Neural progenitor cell (in vitro differentiated cells): ENCODE results near the gene TMCO4. TPM values are rescaled to one million over a fixed set of nuclear protein-coding genes. Genes with fewer than 3 reads are reported as not detected.

ENCODE experiments used
- DNase-seq: peaks from one replicate; pipeline ENCODE4 v3.0.0-alpha.2; 2016; ENCODE audit warnings: low spot score
- H2AFZ ChIP-seq: fragments of 200-600 bp; sonication (generic); replicated peaks from 2 replicates; pipeline ENCODE4 v1.6.1; 2016; ENCODE audit warnings: antibody characterized with exemption
- H3F3A ChIP-seq: fragments of 200-600 bp; sonication (generic); 2 replicates; pipeline ENCODE4 v1.6.1; 2016; ENCODE audit warnings: antibody characterized with exemption, low read depth
- H3K27ac ChIP-seq: fragments of 200-600 bp; sonication (generic); 2 replicates; pipeline ENCODE4 v1.5.1; 2016; ENCODE audit warnings: mild to moderate bottlenecking
- H3K27me3 ChIP-seq: fragments of 200-600 bp; sonication (generic); 2 replicates; pipeline ENCODE4 v1.6.1; 2016; ENCODE audit warnings: mild to moderate bottlenecking, moderate library complexity
- H3K36me3 ChIP-seq: fragments of 200-600 bp; sonication (generic); 2 replicates; pipeline ENCODE4 v1.5.1; 2016
- H3K4me1 ChIP-seq: fragments of 200-600 bp; sonication (generic); 2 replicates; pipeline ENCODE4 v1.6.1; 2016; ENCODE audit warnings: mixed run types
- H3K4me2 ChIP-seq: fragments of 200-600 bp; sonication (generic); 2 replicates; pipeline ENCODE4 v1.6.1; 2016
- H3K4me3 ChIP-seq: fragments of 200-600 bp; sonication (generic); 2 replicates; pipeline ENCODE4 v1.5.1; 2016
- H3K79me2 ChIP-seq: fragments of 200-600 bp; sonication (generic); 2 replicates; pipeline ENCODE4 v1.6.1; 2016; ENCODE audit warnings: low read depth
- H3K9ac ChIP-seq: fragments of 200-600 bp; sonication (generic); 2 replicates; pipeline ENCODE4 v1.6.1; 2016
- H3K9me3 ChIP-seq: fragments of 200-600 bp; sonication (generic); 2 replicates; pipeline ENCODE4 v1.5.1; 2016; ENCODE audit warnings: low read depth
- H4K20me1 ChIP-seq: fragments of 200-600 bp; sonication (generic); 2 replicates; pipeline ENCODE4 v1.6.1; 2016; ENCODE audit warnings: low read depth
- H3K27ac Mint-ChIP-seq: 3 replicates; pipeline ENCODE4 v1.8.0; 2021; ENCODE audit warnings: mixed read lengths
- H3K27me3 Mint-ChIP-seq: 2 replicates; pipeline ENCODE4 v1.8.0; 2022; ENCODE audit warnings: low read depth, mild to moderate bottlenecking, inconsistent platforms, moderate library complexity, mixed read lengths; ENCODE audit not compliant: insufficient read depth
- H3K36me3 Mint-ChIP-seq: 3 replicates; pipeline ENCODE4 v1.8.0; 2021; ENCODE audit warnings: mixed read lengths
- H3K4me1 Mint-ChIP-seq: 3 replicates; pipeline ENCODE4 v1.8.0; 2021; ENCODE audit warnings: mixed read lengths
- H3K4me3 Mint-ChIP-seq: 3 replicates; pipeline ENCODE4 v1.8.0; 2021; ENCODE audit warnings: mild to moderate bottlenecking, moderate library complexity, mixed read lengths
- H3K9me3 Mint-ChIP-seq: 3 replicates; pipeline ENCODE4 v1.8.0; 2020; ENCODE audit warnings: mixed read lengths
- CTCF ChIP-seq: fragments of 200-600 bp; sonication (generic); IDR thresholded peaks from 2 replicates; pipeline ENCODE4 v1.5.1; 2017; ENCODE audit warnings: antibody characterized with exemption, mild to moderate bottlenecking
- EZH2 ChIP-seq: fragments of 200-600 bp; sonication (generic); IDR thresholded peaks from 2 replicates; pipeline ENCODE4 v1.6.1; 2017; ENCODE audit warnings: antibody characterized with exemption, mild to moderate bottlenecking, moderate library complexity
- EZH2phosphoT487 ChIP-seq: fragments of 200-600 bp; sonication (generic); IDR thresholded peaks from 2 replicates; pipeline ENCODE4 v1.6.1; 2017; ENCODE audit warnings: antibody characterized with exemption
- total RNA-seq: library from RNA; depleted of rRNA; stranded (reverse); fragments of >200 nt; gene quantifications from 2 replicates; pipeline ENCODE4 v1.2.3, GENCODE V29; 2015; ENCODE audit warnings: low replicate concordance

TMCO4 gene
- total RNA-seq, 1 donor from 2014 or later: 0.30 TPM

- Histone ChIP-seq H3K79me2 (no peaks in the 10 kb centered on the region), H2AFZ (no peak overlapping the region), H3K4me3 (no peak overlapping the region), H3K36me3 (no peaks in the 10 kb centered on the region), H3K27me3 (peaks cover 18% of the 10 kb centered on the region), H3K27ac (no peak overlapping the region), H3K9me3 (no peaks in the 10 kb centered on the region), H3K4me1 (no peaks in the 10 kb centered on the region), H3K4me2 (no peak overlapping the region), H3F3A (peaks cover 16% of the 10 kb centered on the region), H4K20me1 (no peaks in the 10 kb centered on the region), H3K9ac (no peak overlapping the region)
- H3K27me3 Mint-ChIP-seq: peaks cover 12% of the 10 kb centered on the region
- H3K9me3 Mint-ChIP-seq: no peaks in the 10 kb centered on the region
- peak overlapping the region; percentile 63 for H3K27ac Mint-ChIP-seq
- H3K36me3 Mint-ChIP-seq: no peaks in the 10 kb centered on the region
- no peak for DNase-seq
- no peak for TF ChIP-seq EZH2phosphoT487
- no peak for TF ChIP-seq CTCF
- TF ChIP-seq EZH2: no peak
- H3K4me3 Mint-ChIP-seq: peak overlapping the region; percentile 30
- H3K4me1 Mint-ChIP-seq: peaks cover 27% of the 10 kb centered on the region
Measured at GRCh38 chr1:19656780-19657466, 142.8 kb downstream of the TMCO4 start.

GRCh38 chr1:19656134-19656779 is 143.5 kb downstream of the TMCO4 start:
- Histone ChIP-seq H3K4me1 (no peaks in the 10 kb centered on the region), H3K4me2 (no peak overlapping the region), H3K4me3 (no peak overlapping the region), H3K79me2 (no peaks in the 10 kb centered on the region), H3K9ac (no peak overlapping the region), H3K9me3 (no peaks in the 10 kb centered on the region), H3F3A (peaks cover 14% of the 10 kb centered on the region), H2AFZ (no peak overlapping the region), H3K36me3 (no peaks in the 10 kb centered on the region), H4K20me1 (no peaks in the 10 kb centered on the region), H3K27me3 (peaks cover 12% of the 10 kb centered on the region), H3K27ac (no peak overlapping the region)
- TF ChIP-seq EZH2 (no peak), EZH2phosphoT487 (no peak), CTCF (no peak)
- Mint-ChIP-seq H3K27me3 (peaks cover 7% of the 10 kb centered on the region), H3K4me3 (no peak overlapping the region), H3K9me3 (no peaks in the 10 kb centered on the region), H3K4me1 (peaks cover 28% of the 10 kb centered on the region), H3K27ac (no peak overlapping the region), H3K36me3 (no peaks in the 10 kb centered on the region)
- no peak for DNase-seq

GRCh38 chr1:19655718-19656080 is 144.0 kb downstream of the TMCO4 start:
- H3K9me3 ChIP-seq: no peaks in the 10 kb centered on the region
- H3F3A ChIP-seq: peaks cover 14% of the 10 kb centered on the region
- Mint-ChIP-seq H3K9me3 (no peaks in the 10 kb centered on the region), H3K4me3 (no peak overlapping the region), H3K27me3 (peaks cover 7% of the 10 kb centered on the region), H3K27ac (no peak overlapping the region), H3K36me3 (no peaks in the 10 kb centered on the region), H3K4me1 (peaks cover 28% of the 10 kb centered on the region)
- peaks cover 7% of the 10 kb centered on the region for H3K27me3 ChIP-seq
- no peak overlapping the region for H2AFZ ChIP-seq
- H3K27ac ChIP-seq: no peak overlapping the region
- no peaks in the 10 kb centered on the region for H4K20me1 ChIP-seq
- H3K9ac ChIP-seq: no peak overlapping the region
- no peak overlapping the region for H3K4me2 ChIP-seq
- H3K4me1 ChIP-seq: no peaks in the 10 kb centered on the region
- DNase-seq: no peak
- TF ChIP-seq CTCF: no peak
- no peak for TF ChIP-seq EZH2
- no peak for TF ChIP-seq EZH2phosphoT487
- H3K4me3 ChIP-seq: no peak overlapping the region
- no peaks in the 10 kb centered on the region for H3K79me2 ChIP-seq
- H3K36me3 ChIP-seq: no peaks in the 10 kb centered on the region
